ENCODE measurements around the gene STK11.

GRCh38 chr19:1247748-1248138 lies 42.2 kb downstream of the STK11 start:
- TF ChIP-seq NANOG (IDR thresholded peaks at IDR 0.05; ENCODE audit: borderline replicate concordance): no peak
- no peak for TF ChIP-seq EZH2 (IDR thresholded peaks at IDR 0.05; ENCODE audit: low read depth, unreplicated experiment)
- TF ChIP-seq CTCF (conservative IDR thresholded peaks at IDR 0.05; ENCODE audit: low read depth in 2 of 2): no peak
- TF ChIP-seq CREB1 (CRISPR knock-in tag; IDR thresholded peaks at IDR 0.05; ENCODE audit: low read depth): no peak
- no peak for TF ChIP-seq ZNF462 (CRISPR knock-in tag; IDR thresholded peaks at IDR 0.05)
- TF ChIP-seq EZH2phosphoT487 (IDR thresholded peaks at IDR 0.05; ENCODE audit: unreplicated experiment): no peak
- no peak for TF ChIP-seq POLR2AphosphoS5 (IDR thresholded peaks at IDR 0.05; ENCODE audit: low read depth)
- TF ChIP-seq JUNB (IDR thresholded peaks at IDR 0.05; ENCODE audit: unreplicated experiment): no peak
- no peak for TF ChIP-seq ZNF331 (CRISPR knock-in tag; IDR thresholded peaks at IDR 0.05; ENCODE audit: low read depth)

All from GM23338 (cell line).